ENCODE measurements around the gene CDC25C.

CDC25C gene

DNA sequence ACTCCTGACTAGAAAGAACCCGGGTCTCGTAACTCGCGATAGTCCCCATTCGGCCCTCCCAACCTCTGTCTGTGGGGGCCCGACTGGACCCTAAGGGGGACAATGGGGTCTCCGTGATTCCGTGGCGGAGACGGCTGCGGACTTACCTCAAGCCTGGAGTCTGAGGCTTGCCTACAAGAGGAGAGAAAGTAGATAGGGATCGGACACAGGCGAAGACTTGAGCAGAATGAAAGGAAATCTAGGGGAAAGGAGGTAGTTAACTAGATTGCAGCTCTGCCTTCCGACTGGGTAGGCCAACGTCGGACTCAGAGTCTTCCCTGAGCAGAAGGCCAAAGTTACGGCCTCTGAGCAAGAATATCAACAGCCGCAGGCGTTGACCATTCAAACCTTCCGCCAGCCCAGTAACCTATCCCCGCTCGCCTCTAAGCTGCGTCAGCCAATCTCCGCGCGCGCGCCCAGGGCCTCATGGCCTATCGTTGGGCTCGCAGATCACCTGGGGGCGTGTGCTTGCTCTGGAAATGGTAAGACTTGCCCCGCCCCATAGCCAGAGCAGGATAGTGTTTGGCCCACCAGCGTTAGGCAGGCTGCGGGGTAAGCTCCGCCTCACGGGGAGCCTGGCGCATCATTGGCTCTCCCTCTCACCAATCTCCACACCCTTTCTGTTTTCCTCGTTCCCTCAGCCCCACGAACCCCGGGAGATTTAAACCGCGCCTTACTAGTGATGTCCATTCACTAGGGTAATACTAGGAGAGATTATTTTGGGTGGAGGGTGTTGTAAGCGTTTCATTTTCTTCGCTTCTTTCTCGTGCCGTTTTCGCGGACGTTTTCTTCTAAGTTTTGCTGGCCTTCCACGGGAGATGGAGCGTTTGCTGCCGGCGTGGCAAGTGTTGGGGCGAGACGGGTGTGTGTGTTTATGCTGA is at the start of gene CDC25C:
Gene CDC25C (minus strand): TSS at position 356 of the 920 bp plus-strand sequence. CDS start 624 bp downstream, outside the sequence.
- peak; percentile 98 for DNase-seq

DNA sequence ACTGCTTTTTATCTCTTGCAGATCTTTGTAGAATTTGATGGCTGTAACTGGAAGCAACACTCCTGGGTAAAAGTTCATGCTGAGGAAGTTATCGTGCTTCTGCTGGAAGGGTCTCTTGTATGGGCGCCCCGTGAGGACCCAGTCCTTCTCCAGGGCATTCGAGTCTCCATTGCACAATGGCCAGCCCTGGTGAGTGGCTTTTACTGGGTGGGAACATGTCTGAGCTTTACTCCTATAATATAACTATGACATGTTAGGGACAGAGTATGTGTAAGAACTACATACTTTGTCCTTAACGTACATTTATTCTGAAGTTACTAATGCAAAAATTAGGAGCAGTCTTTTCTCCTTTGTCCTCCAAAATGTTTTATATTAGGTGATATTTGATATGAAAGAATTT is 41.0 kb upstream of the CDC25C start:
- DNase-seq, result no peak

DNA sequence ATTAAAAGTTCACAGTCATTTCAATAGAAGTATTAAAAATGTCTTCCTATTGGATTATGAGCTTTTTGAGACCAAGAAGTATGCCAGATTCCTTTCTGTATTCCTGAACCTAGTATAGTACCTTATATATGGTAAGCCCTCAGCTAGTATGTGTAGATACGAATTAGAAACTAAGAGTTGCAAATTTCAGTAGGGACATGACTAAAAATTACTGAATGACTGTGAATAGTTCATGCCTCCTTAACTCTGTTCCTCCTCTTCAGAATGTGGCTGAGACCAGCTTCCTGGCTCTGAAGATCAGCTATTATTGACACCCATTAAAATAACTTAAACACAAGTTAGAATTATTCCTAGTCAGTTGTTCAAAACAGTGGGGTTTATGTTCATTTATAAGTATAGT is 40.6 kb upstream of the CDC25C start:
- DNase-seq, result no peak

DNA sequence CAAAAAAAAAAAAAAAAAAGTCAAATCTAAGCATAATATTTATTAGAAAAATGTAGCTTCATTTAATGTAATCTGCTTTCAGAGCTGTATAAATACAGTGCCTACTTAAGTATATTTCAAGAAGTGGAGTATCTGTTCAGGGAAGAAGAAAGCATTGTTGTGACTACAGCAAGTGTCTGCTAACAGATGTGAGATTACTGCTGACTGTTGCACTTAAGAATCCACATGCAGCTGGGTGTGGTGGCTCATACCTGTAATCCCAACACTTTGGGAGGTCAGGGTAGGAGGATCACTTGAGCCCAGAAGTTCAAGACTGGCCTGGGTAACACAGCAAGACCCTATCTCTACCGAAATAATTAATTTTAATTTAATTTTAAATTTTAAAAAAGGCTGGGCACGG is 39.9 kb upstream of the CDC25C start:
- no peak for DNase-seq

DNA sequence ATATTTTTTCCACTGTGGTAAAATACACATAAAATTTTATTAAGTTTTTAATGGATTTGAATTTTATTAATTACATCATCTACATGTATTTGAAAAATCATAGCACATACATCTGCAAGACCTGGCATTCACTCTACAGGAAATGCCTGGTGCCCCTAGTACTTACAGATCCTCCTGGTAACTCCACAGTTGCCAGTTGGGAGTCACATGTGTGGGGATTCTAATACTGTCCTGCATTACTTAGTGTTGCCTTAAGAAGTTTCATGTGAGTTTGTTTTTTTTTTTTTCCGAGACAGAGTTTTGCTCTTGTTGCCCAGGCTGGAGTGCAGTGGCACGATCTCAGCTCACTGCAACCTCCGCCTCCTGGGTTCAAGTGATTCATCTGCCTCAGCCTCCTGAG is 38.9 kb upstream of the CDC25C start:
- DNase-seq, result no peak

DNA sequence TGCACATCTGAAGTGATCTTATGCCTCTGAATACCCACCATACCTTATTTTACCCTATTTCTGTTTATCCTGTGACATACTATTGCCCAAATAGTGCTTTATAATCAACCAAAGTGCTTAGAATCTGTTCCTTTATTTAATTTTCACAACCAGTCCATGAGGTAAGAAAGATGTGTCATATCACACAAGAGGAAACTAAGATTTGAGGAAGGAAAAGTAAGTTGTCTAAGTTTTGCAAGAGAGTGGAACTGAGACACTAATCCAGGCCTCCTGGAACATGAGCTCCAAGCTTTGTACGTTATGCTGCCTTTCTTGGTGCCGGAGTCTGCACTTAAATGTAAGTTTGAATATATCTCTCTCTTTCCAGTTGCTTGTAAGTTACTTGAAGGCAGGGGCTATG is 38.1 kb upstream of the CDC25C start:
- no peak for DNase-seq

DNA sequence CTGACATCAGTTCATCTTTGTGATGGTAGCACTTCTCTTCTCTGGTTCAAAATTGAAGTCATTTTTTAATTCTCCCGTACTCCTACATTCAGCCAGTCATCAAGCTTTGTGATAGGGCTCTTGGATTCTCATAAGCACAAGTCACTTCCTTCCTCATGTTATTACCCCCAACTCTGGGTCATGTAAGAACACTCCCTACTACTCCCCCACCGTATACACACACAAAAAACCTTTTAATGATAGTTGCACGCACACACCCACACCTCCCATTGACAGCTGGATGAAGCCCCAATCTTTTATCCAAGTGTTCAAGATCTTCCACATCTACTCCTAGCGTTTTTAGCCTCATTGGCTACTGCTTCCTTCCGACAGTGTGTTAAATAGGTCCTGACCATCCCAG is 37.7 kb upstream of the CDC25C start:
- DNase-seq, result no peak

DNA sequence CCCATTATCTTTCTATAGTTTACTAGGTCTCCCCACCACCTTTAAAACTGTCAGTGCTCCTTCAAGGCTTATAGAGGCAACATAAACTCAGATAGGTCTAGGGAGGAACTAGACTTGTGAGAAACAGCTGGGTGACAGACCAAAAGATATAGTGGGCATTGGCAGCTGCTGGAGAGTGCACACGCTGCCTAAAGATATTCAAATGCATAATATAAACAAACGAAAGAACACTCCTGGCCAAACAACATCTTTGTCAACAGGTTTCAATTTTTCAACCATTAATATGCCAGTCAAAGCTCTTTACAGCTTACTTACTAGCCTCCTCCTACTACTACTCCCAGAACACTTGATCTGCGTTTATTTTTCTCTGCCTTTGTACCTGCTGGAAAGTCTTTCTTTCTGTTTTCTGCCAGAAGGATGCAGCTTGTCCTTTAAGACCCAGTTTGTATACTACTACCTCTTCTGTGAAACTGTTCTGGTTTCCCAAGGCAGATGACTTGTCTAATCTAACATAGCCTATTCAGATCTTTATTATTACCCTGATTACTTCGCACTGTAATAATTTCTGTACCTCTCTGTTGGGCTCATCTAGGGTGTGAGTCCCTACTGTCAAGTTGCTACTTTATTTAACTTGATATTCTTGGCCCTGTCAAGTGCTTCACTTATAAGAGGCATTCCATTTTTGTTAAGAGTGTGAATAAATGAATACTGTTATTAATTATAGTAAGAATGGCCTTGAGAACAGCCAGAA is 35.2 kb upstream of the CDC25C start:
- no peak for DNase-seq

DNA sequence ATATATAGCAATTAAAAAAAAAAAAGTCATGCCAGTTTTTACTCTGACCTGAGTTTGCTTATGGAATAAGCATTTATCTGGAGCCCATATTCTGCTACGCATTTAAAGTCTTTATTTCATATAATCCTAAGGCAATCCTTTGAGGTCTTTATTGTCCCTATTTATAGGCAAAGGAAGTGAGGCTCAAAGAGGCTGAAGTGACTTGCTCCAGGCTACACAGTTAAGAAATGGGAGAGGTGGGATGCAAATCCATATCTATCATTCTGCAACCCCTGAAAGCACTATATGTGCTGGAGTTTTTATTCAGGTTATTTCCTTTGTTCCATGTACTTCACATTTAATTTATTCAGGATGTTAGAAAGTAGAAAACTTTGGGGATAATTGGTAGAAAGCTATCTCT is 33.0 kb upstream of the CDC25C start:
- DNase-seq, result no peak

DNA sequence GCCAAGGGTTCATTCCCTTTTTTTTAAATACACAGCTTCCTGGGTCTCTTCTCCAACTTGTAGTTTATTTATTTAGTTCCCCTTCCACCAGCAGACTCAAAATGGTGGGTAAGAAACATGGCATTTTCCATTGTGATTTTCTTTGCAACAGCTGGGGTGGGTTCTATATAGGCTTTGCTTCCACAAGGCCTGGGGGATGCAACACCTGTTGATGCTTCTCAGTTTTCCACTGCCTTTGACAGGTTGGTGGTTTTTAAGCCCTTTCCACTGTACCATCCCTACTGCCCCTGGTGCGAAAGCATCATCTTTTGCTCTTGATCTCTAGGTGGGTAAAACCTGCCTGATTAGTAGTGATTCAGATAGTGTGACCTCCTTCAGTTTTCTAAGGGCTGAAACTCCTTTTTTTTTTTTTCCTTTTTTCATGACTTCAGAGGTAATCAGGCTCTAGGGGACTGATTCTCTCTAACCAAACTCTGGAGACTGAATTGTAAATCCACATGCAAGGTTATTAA is 29.4 kb upstream of the CDC25C start:
- DNase-seq, result no peak

DNA sequence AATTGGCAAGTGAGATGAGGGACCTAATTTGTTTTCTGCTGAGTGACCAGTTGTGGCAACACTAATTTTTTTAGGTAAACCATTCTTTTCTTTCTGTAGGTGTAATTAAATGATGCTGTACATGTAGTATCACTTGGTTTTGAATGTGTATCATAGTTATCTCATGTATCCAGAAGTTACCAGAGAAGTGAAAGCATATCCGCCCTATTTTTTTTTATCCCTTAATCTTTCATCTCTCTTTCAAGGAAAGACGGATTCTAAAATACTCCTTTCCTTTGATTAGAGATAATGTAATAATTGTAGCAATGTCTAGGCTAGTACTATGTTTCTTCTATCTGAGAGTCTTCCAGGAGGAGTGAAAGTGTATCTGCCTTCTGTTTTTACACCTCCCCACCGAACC is 28.0 kb upstream of the CDC25C start:
- DNase-seq, result no peak

DNA sequence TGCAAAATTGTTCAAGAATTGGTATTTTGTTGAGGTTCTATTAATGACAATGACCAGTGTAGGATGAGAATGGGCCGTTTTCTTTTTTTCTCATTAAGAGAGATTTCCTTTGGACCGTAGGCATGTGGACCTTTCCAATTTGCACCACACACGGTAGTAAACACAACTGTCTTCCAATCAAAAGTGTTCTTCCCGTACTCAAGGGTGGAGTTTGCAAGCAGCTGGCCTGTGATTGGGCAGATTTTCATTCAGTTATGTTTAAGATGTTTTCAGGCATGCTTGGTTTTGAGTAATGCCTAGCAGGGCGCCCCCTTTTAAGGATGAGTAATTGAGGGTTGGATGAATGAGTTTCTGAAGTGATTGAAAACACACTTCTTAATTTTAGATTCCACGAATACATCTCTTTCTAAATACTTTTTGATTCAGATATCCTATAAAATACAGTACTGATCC is 23.3 kb upstream of the CDC25C start:
- peak; percentile 71 for DNase-seq

DNA sequence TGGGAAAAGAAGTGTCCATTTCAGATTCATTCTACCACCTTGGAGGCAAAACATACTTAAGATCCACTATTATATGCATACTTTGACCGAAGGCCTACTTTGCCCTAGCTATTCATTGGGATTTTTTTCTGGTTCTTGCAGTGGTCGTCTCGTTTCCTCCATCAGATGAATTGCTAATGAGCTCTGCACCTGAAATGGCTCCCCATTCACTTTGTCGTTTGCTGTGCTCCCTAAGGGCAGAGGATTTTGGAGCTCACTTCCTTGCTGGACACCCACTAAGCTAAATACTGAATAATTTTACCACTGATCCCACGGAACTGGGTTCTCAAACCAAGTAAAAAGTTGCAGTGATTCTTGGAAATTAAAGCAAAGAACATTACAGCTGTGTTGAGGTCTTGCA is 22.8 kb upstream of the CDC25C start:
- DNase-seq, result no peak

DNA sequence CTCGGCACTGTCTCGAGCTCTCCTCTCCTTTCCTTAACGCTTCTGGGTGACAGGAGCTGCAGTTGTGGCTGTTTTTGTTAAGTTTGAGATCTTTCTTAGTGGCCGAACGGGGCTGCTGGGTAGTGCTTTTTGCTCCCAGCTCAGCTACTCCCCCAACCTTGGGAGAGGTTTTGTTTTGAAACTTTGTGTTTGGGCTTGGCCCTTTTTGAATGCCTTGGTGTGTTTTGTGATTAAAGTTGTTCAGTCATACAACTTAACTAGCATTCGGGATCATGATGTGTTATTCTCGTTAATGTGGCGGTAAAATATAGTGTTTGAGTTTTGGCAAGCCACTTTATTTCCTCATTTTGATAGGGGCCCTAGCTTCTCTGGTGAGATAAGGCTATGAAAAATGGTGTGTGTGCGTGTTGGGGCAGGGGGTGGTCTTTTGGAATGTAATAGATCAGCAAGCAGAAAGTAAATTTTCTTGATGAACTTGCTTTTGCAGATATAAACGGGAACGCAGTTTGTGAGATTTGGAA is 22.0 kb upstream of the CDC25C start:
- peak; percentile 33 for DNase-seq

DNA sequence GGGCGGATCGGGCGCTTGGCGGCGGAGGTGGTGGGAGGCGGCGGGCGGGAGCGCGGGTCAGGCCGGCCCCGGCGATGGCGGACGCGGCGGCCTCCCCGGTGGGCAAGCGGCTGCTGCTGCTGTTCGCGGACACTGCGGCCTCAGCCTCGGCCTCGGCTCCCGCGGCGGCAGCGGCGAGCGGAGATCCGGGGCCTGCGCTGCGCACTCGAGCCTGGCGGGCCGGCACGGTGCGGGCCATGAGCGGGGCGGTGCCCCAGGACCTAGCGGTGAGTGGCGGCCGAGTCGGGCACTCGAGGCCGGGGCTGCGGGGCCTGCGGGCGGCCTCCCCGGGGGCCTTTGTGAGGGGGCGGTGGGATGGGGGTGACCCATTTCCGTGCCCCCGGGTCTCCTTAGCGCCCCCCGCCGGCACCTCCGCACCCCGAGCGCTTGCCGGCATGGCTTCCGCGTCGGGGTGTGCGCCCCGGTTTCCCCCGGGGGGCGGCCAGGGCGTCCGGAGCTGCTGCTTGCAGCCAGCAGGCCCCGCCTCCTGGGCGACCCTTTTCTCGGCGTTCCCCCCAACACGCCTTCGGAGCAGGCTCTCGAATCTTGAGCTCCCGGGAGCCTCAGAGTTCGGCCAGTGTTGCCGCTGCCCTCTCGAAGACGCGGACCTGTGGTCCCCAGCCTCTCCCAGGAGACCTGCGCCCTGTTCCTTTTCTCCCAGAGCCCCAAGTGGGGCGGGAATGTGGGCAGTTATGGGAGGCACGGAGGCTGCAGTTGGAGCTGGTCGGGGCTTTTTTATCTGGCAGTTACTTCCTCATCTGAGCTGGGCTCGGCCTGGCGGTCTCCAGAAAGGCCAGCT is 21.3 kb upstream of the CDC25C start:
- peak; percentile 70 for DNase-seq

DNA sequence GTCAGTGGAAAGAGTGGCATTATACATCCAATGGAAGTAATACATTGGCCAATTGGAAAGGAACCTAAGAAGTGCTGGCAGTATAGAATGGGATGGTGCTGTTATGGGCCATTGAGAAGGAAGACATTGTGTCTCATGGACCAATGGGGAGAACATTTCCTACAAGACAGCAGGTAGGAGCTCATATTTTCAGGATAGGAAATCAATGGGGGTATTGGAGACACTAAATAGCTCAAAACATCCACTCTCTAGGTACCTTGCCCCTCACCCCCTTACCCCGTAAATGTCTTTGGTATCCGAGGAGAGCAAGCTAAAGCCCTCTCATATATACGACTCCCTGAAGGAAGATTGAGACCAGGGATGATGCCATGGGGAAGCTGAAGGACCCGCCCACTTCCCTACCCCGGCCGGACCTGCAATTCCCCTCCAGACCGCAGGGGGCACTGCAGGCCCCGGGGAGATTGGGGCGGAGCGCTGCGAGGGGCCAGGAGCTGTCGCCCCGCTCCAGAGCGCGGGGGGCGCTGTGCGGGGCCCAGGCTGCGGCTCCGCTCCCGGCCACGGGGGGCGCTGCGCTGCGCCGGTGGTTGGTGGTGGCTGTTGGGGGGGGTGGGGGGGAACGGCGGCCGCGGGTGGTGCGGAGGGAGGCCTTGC is 20.6 kb upstream of the CDC25C start, which contains the start of gene KDM3B:
Gene KDM3B (plus strand): TSS at position 615 of the 651 bp plus-strand sequence. CDS start 111 bp downstream, outside the sequence.
- peak; percentile 91 for DNase-seq

DNA sequence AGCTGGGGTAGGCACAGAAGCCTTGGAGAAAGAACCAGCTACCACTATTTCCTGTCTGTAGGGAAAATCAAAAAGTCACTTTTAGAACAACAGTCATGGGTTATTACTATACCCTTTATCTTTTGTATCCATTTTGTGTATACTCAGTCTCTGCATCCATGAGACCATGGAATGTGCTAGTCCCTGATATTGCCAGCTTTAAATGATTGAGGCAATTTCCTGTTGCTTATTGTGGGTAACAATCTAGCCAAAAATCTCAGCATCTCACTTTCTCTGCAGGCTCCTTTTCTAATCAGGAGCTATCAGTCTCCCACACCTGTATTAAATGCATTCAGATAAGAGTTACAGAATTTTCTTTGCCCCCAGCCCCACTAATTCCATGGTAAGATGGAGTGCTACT is 19.9 kb upstream of the CDC25C start:
- no peak for DNase-seq

DNA sequence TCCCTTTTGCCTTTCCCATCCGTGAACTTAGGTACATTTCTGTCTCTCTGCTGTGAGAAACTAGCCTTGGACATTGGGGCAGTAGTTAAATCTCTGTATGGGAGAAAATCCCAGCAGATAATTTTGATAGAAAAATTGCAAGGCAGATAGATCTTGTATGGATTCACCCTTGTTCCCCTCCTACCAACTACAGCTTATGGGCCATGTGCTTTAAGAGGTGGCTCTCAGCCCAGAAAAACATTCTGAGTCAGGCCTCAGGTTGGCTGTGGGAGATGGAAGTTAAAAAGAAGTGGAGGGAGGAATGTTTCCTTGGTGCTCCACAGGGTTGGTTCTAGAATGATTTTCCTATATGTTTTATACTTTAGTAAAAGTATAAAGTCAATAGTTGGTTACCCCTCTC is 19.5 kb upstream of the CDC25C start:
- no peak for DNase-seq

DNA sequence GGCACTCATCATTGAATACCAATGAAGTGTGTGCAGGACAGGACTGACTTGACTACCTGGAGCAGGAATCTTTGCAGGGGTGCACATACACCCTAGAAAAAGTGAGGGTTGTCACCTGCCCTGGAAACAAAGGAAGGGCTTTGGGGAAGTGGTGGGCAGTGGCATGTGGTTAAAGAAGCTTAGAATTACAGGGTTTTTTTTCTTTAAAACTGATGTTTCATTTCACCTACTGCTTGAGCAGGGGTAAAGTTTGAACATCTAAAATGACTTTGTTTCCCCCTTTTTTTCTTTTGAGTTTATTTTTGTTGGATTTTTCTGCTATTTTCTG is 18.9 kb upstream of the CDC25C start:
- DNase-seq, result no peak

DNA sequence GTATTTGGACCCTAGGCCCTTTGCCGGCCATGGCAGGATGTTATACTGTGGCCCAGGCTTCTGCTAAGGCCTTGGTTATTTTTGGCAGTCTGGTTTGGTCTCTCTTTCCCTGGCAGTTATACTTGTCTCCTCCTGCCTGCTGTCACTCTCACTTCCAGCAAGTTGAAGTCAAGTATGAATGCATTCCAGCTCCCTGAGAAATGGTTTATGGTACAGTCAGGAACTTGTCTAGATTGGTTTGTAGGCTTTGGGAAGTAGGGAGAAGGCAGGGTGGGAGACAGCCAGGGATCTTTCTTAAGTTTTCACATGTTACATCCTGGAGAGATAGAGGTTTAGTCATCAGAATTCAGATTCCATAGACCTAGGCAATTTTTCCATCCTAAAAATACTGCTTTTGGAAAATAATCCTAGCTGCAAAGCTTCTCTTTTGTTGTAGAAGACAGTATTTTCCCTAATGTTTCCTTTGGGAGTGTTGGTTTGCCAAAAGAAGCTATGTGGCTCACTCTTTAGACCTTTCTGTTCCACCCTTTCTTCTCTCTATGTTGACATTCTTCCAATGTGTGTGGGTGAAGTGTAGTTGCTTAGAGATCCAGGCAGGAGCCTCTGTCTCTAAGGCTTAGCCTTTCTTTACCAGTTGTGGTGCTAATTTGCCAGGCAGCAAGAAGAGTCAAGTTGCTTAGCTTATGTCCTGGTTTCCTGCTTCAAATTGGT is 18.4 kb upstream of the CDC25C start:
- DNase-seq, result no peak

DNA sequence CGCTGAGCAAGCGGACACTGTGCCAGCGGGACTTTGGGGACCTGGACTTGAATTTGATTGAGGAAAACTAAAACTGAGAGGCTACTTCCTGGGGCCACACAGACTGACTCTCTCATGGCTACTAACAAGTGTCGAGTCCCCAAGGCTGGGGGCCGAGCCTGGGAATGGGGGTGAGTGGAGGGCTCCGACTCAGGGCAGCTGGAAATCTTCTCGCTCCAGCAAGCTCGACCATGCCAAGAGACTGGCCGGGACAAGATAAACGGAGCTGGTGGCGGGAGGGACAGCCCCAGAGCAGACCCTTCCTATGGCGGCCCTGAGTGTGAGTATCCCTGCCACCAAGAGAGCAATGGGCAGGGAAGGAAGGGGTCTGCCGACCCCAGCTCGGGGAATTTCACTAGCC is 15.3 kb upstream of the CDC25C start:
- DNase-seq, result no peak
